H1 (cell line): ENCODE results near the gene GALNT7. TPM values are rescaled to one million over a fixed set of nuclear protein-coding genes. Genes with fewer than 3 reads are reported as not detected.

Source experiments
- CTCF ChIA-PET: fragments of 300-600 bp; sonication (Branson Sonifier 250); formaldehyde crosslinking; loops from one replicate; lab custom pipeline; 2021; ENCODE audit not compliant: partially characterized antibody; lab: Charles Lee
- POLR2A ChIA-PET: fragments of 300-600 bp; sonication (Branson Sonifier 250); formaldehyde crosslinking; loops from one replicate; lab custom pipeline; 2021; ENCODE audit warnings: inconsistent platforms; ENCODE audit not compliant: partially characterized antibody; lab: Charles Lee
- DNase-seq, 2 experiments: peaks; one replicate each; pipeline versions ENCODE4 v3.0.0 to v3.0.0-alpha.2; 2010 to 2022; ENCODE audit warnings: low spot score in 2 of 2, low read depth in 1 of 2, mixed read lengths in 1 of 2
- FAIRE-seq: peaks from 2 replicates; lab custom pipeline; 2011; peaks lifted over from hg19 to GRCh38; lab: Jason Lieb, UNC
- H2AFZ ChIP-seq: 2 replicates; pipeline ENCODE4 v1.8.1; 2012; ENCODE audit warnings: low read length, inconsistent platforms
- H2AK5ac ChIP-seq: 2 replicates; pipeline ENCODE4 v1.6.1; 2013; ENCODE audit warnings: low read depth, low read length
- H2BK120ac ChIP-seq: replicated peaks from 2 replicates; pipeline ENCODE3; 2013; ENCODE audit warnings: low read depth, low read length, inconsistent platforms
- H2BK12ac ChIP-seq: 2 replicates; pipeline ENCODE4 v1.6.1; 2013; ENCODE audit warnings: low read depth, low read length
- H2BK15ac ChIP-seq: 2 replicates; pipeline ENCODE4 v1.6.1; 2013; ENCODE audit warnings: low read length
- H2BK20ac ChIP-seq: 2 replicates; pipeline ENCODE4 v1.6.1; 2013; ENCODE audit warnings: low read length
- H2BK5ac ChIP-seq: 2 replicates; pipeline ENCODE4 v1.6.1; 2013; ENCODE audit warnings: low read depth, low read length
- H3K14ac ChIP-seq: 2 replicates; pipeline ENCODE4 v1.6.1; 2013; ENCODE audit warnings: inconsistent platforms; ENCODE audit not compliant: insufficient read length
- H3K18ac ChIP-seq: 2 replicates; pipeline ENCODE4 v1.6.1; 2013; ENCODE audit warnings: low read length; ENCODE audit errors: extremely low read depth
- H3K23ac ChIP-seq: 2 replicates; pipeline ENCODE4 v1.6.1; 2013; ENCODE audit warnings: inconsistent platforms; ENCODE audit not compliant: insufficient read length
- H3K23me2 ChIP-seq: 2 replicates; pipeline ENCODE4 v1.6.1; 2013; ENCODE audit warnings: low read depth, low read length
- H3K27ac ChIP-seq: 2 replicates; pipeline ENCODE4 v1.6.1; 2011; ENCODE audit warnings: low read depth, low read length, inconsistent platforms
- H3K27me3 ChIP-seq, 4 experiments: replicated peaks in 1 of 4; 1 replicate in 1 of 4; 2 replicates in 3 of 4; pipeline versions ENCODE4 v1.6.1 to v1.8.1; 2011 to 2013; ENCODE audit warnings: low read length in 3 of 4, mild to moderate bottlenecking in 3 of 4, inconsistent platforms in 2 of 4, mixed read lengths in 2 of 4, moderate library complexity in 1 of 4; ENCODE audit not compliant: control insufficient read depth in 3 of 4, insufficient read depth in 3 of 4; ENCODE audit errors: extremely low read depth in 1 of 4
- H3K36me3 ChIP-seq, 4 experiments: 2 replicates each; pipeline versions ENCODE4 v1.6.1 to v1.8.1; 2011 to 2013; ENCODE audit warnings: mild to moderate bottlenecking in 4 of 4, low read length in 3 of 4, moderate library complexity in 2 of 4, control low read depth in 1 of 4, inconsistent platforms in 1 of 4; ENCODE audit not compliant: insufficient read depth in 4 of 4, control insufficient read depth in 2 of 4
- H3K4ac ChIP-seq: replicated peaks from 2 replicates; pipeline ENCODE3; 2013; ENCODE audit warnings: low read length, low read depth, mixed read lengths, inconsistent platforms; ENCODE audit not compliant: insufficient read length
- H3K4me1 ChIP-seq, 4 experiments: replicated peaks in 1 of 4; 1 replicate in 1 of 4; 2 replicates in 3 of 4; pipeline versions ENCODE4 v1.6.1 to v1.8.1; 2011 to 2013; ENCODE audit warnings: low read length in 3 of 4, inconsistent platforms in 2 of 4, mixed read lengths in 1 of 4; ENCODE audit not compliant: insufficient read depth in 4 of 4, control insufficient read depth in 3 of 4
- H3K4me2 ChIP-seq, 2 experiments: 2 replicates each; pipeline versions ENCODE4 v1.6.1 to v1.8.1; 2011 to 2013; ENCODE audit warnings: low read depth in 2 of 2, low read length in 2 of 2, control low read depth in 1 of 2, inconsistent platforms in 1 of 2, mild to moderate bottlenecking in 1 of 2; ENCODE audit not compliant: insufficient read depth in 1 of 2
- H3K4me3 ChIP-seq, 4 experiments: fragments of 200-600, 300-600 bp in 1 of 4; sonication (generic), shearing (Covaris generic), sonication (Bioruptor Twin) in 1 of 4; 2 replicates each; pipeline versions ENCODE4 v1.5.1 to v1.8.1; 2011 to 2016; ENCODE audit warnings: low read length in 4 of 4, low read depth in 3 of 4, control low read depth in 2 of 4, inconsistent platforms in 2 of 4, mild to moderate bottlenecking in 2 of 4, mixed read lengths in 1 of 4, moderate library complexity in 1 of 4; ENCODE audit not compliant: insufficient read depth in 2 of 4; ENCODE audit errors: extremely low read depth in 1 of 4
- H3K56ac ChIP-seq: replicated peaks from 2 replicates; pipeline ENCODE3; 2013; ENCODE audit warnings: low read depth, mild to moderate bottlenecking, mixed read lengths, low read length, inconsistent platforms; ENCODE audit not compliant: insufficient read length
- H3K79me1 ChIP-seq: 2 replicates; pipeline ENCODE4 v1.6.1; 2013; ENCODE audit warnings: low read depth, low read length, control low read depth
- H3K79me2 ChIP-seq, 2 experiments: 2 replicates each; pipeline versions ENCODE4 v1.6.1 to v1.8.1; 2012 to 2013; ENCODE audit warnings: low read length in 2 of 2, mild to moderate bottlenecking in 2 of 2, inconsistent platforms in 1 of 2; ENCODE audit not compliant: insufficient read depth in 2 of 2, control insufficient read depth in 1 of 2
- H3K9ac ChIP-seq, 4 experiments: replicated peaks in 1 of 4; 1 replicate in 1 of 4; 2 replicates in 3 of 4; pipeline versions ENCODE4 v1.6.1 to v1.8.1; 2011 to 2013; ENCODE audit warnings: low read depth in 3 of 4, low read length in 3 of 4, control low read depth in 2 of 4, mild to moderate bottlenecking in 2 of 4, moderate library complexity in 2 of 4, inconsistent platforms in 1 of 4; ENCODE audit errors: extremely low read depth in 1 of 4
- H3K9me3 ChIP-seq, 2 experiments: 2 replicates each; pipeline versions ENCODE4 v1.6.1 to v1.8.1; 2012 to 2013; ENCODE audit warnings: mild to moderate bottlenecking in 2 of 2, moderate library complexity in 2 of 2, control low read depth in 1 of 2, inconsistent platforms in 1 of 2, low read depth in 1 of 2, low read length in 1 of 2, mixed read lengths in 1 of 2; ENCODE audit not compliant: insufficient read depth in 2 of 2
- H4K20me1 ChIP-seq, 2 experiments: replicated peaks in 1 of 2; 2 replicates each; pipeline versions ENCODE3 to v1.8.1; 2011 to 2013; ENCODE audit warnings: inconsistent platforms in 2 of 2, low read length in 2 of 2, mild to moderate bottlenecking in 1 of 2; ENCODE audit not compliant: insufficient read depth in 2 of 2, control insufficient read depth in 1 of 2
- H4K5ac ChIP-seq: 2 replicates; pipeline ENCODE4 v1.6.1; 2013; ENCODE audit warnings: low read length, low read depth, mixed read lengths, inconsistent platforms; ENCODE audit not compliant: insufficient read length
- H4K8ac ChIP-seq: 2 replicates; pipeline ENCODE4 v1.8.0; 2013; ENCODE audit warnings: mild to moderate bottlenecking, moderate library complexity, low read length, inconsistent platforms; ENCODE audit not compliant: insufficient read depth; ENCODE audit errors: extremely low read depth
- H4K91ac ChIP-seq: replicated peaks from 2 replicates; pipeline ENCODE3; 2013; ENCODE audit warnings: low read length, mixed read lengths, inconsistent platforms; ENCODE audit not compliant: insufficient read length
- ASH2L ChIP-seq: fragments of 200-600, 300-600 bp; sonication (generic); IDR thresholded peaks from one replicate; pipeline ENCODE4 v1.7.1; 2017; ENCODE audit warnings: low read length
- BCL11A ChIP-seq, 2 experiments: IDR thresholded peaks; one replicate each; pipeline ENCODE4 v1.6.1; 2011; ENCODE audit warnings: low read depth in 2 of 2, low read length in 2 of 2, mild to moderate bottlenecking in 2 of 2
- CEBPB ChIP-seq: IDR thresholded peaks from 2 replicates; pipeline ENCODE4 v1.6.1; 2012; ENCODE audit warnings: low read depth, low read length
- KDM4A ChIP-seq: IDR thresholded peaks from one replicate; pipeline ENCODE4 v1.7.1; 2012; ENCODE audit warnings: low read depth, mild to moderate bottlenecking, moderate library complexity, low read length, inconsistent platforms; ENCODE audit not compliant: severe bottlenecking
- MAFK ChIP-seq: IDR thresholded peaks from 2 replicates; pipeline ENCODE4 v1.6.1; 2012; ENCODE audit warnings: low read depth, mild to moderate bottlenecking, improper control_type of control experiment, low read length
- TAF1 ChIP-seq: IDR thresholded peaks from 2 replicates; pipeline ENCODE4 v1.6.1; 2011; ENCODE audit warnings: mild to moderate bottlenecking, low read depth, low read length
- WGBS, 2 experiments: shearing (Covaris generic) in 1 of 2; methylation state at CpG; one replicate each; pipeline versions ENCODE4 v1.1.6 to v1.1.7; 2013 to 2015; ENCODE audit warnings: low lambda C conversion rate in 2 of 2, mixed read lengths in 2 of 2, inconsistent platforms in 1 of 2, low coverage in 1 of 2, missing lambda C conversion rate in 1 of 2; ENCODE audit not compliant: insufficient replicate concordance in 2 of 2, insufficient coverage in 1 of 2, insufficient read length in 1 of 2; ENCODE audit errors: extremely low coverage in 1 of 2, missing lambda C conversion rate in 1 of 2; 5-methylcytosine and 5-hydroxymethylcytosine counted together
- polyA plus RNA-seq, 7 experiments: library from polyadenylated mRNA; depleted of rRNA in 3 of 7; stranded (reverse) in 5 of 7; unstranded in 2 of 7; fragments of >200 nt in 5 of 7; fragments of 200-250 nt in 2 of 7; gene quantifications; 1 replicate in 5 of 7; 2 replicates in 1 of 7; 4 replicates in 1 of 7; pipeline versions ENCODE4 v1.2.1 to v1.2.3, GENCODE V29; 2011 to 2013; ENCODE audit warnings: missing spikeins in 2 of 7, mixed read lengths in 2 of 7
- total RNA-seq: library from RNA; stranded (reverse); fragmentation: NEBNext Ultra II Directional; extraction: Animal tissue kit (Norgen Biotek cat#: 25700); gene quantifications from 2 replicates; pipeline ENCODE4 v1.2.1, GENCODE V29; 2021

Gene GALNT7
- total and polyA plus RNA-seq, 2 of the 8 experiments (the other 6 are each of a cell fraction or from before 2014, with no cell fraction given), result 22.4 to 85.5 TPM

DNA sequence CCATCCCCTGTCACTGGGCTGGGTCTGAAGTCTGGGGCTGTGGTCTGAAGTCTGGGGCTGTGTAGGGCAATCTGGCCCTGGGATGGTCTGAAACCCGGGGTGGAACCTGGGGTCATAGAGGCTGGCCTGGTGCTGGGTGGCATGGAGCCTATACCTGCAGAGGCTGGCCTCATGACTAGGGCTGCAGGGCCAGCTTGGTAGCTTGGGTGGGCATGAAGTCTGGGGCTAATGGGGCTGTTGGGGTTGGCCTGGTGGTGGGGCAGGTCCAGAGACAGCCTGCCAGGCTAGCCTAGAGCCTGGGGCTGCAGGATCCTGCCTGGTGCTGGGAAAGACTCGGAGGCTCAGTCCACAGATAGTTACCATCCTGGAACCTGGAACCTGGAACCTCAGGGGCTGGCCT is 37.0 kb downstream of the GALNT7 start:
- H3K9ac ChIP-seq, result no peak overlapping the region
- no peak overlapping the region for H2BK20ac ChIP-seq
- no peak overlapping the region for H3K27ac ChIP-seq
- H3K23ac ChIP-seq, result no peak overlapping the region
- DNase-seq (no peak), FAIRE-seq (no peak)
- H3K4ac ChIP-seq, result no peak overlapping the region
- H2BK5ac ChIP-seq, result no peak overlapping the region
- H2BK120ac ChIP-seq, result no peak overlapping the region
- H2AFZ ChIP-seq, result no peak overlapping the region
- H2AK5ac ChIP-seq, result no peak overlapping the region
- no peaks in the 10 kb centered on the region for H3K23me2 ChIP-seq
- H4K91ac ChIP-seq, result no peak overlapping the region
- H2BK15ac ChIP-seq, result no peak overlapping the region
- H3K27me3 ChIP-seq, result no peaks in the 10 kb centered on the region
- H3K79me2 ChIP-seq, result peaks cover 4 to 98% of the 10 kb centered on the region in 2 experiments
- POLR2A ChIA-PET, result no interaction called here
- H3K4me2 ChIP-seq, result no peak overlapping the region; a peak in 1 of 4 replicates
- CTCF ChIA-PET, result interaction anchor here (1.4 kb wide), 1 partner anchor 12 kb away, joined by 3 read pairs; no protein-coding TSS in a partner anchor
- no peak overlapping the region; the same call in 1 of the 2 replicates for H4K8ac ChIP-seq
- H3K36me3 ChIP-seq, result no peaks in the 10 kb centered on the region; a peak in 2 of 8 replicates
- H3K79me1 ChIP-seq, result peaks cover 6% of the 10 kb centered on the region; the same call in 1 of the 2 replicates
- no peak overlapping the region for H3K56ac ChIP-seq
- H4K5ac ChIP-seq, result no peak overlapping the region
- no peaks in the 10 kb centered on the region; a peak in 2 of 4 replicates for H3K9me3 ChIP-seq
- H3K18ac ChIP-seq, result no peak overlapping the region
- 94% methylated on average over 2 of the region's 2 CpGs; no CpG with 5 or more reads in 1 of the 2 experiments for WGBS, 2 experiments
- TF ChIP-seq BCL11A (IDR thresholded peaks at IDR 0.05; ENCODE audit: low read depth in 2 of 2, low read length in 2 of 2) (no peak), MAFK (no peak), ASH2L (no peak), CEBPB (no peak), TAF1 (no peak), KDM4A (no peak)
- peaks cover 3 to 15% (median 9%) of the 10 kb centered on the region in 4 experiments; a peak in 5 of 7 replicates for H3K4me1 ChIP-seq
- H3K4me3 ChIP-seq, result no peak overlapping the region
- no peak overlapping the region for H2BK12ac ChIP-seq
- H4K20me1 ChIP-seq, result peaks cover 3 to 20% of the 10 kb centered on the region in 2 experiments
- H3K14ac ChIP-seq, result no peak overlapping the region
